ENCODE data around the gene ARHGEF28.

DNA sequence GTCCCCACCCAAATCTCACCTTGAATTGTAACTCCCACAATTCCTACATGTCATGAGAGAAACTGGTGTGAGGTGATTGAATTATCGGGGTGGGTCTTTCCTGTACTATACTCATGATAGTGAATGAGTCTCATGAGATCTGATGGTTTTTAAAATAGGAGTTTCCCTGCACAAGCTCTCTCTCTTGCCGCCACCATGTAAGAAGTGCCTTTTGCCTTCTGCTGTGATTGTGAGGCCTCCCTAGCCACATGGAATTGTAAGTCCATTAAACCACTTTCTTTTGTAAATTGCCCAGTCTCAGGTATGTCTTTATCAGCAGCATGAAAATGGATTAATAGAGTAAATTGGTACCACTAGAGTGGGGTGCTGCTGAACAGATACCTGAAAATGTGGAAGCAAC lies 140.9 kb downstream of the ARHGEF28 start:
- no peak for TF ChIP-seq PML (IDR thresholded peaks at IDR 0.05; ENCODE audit: low read length)
- TF ChIP-seq, protein P1, sequence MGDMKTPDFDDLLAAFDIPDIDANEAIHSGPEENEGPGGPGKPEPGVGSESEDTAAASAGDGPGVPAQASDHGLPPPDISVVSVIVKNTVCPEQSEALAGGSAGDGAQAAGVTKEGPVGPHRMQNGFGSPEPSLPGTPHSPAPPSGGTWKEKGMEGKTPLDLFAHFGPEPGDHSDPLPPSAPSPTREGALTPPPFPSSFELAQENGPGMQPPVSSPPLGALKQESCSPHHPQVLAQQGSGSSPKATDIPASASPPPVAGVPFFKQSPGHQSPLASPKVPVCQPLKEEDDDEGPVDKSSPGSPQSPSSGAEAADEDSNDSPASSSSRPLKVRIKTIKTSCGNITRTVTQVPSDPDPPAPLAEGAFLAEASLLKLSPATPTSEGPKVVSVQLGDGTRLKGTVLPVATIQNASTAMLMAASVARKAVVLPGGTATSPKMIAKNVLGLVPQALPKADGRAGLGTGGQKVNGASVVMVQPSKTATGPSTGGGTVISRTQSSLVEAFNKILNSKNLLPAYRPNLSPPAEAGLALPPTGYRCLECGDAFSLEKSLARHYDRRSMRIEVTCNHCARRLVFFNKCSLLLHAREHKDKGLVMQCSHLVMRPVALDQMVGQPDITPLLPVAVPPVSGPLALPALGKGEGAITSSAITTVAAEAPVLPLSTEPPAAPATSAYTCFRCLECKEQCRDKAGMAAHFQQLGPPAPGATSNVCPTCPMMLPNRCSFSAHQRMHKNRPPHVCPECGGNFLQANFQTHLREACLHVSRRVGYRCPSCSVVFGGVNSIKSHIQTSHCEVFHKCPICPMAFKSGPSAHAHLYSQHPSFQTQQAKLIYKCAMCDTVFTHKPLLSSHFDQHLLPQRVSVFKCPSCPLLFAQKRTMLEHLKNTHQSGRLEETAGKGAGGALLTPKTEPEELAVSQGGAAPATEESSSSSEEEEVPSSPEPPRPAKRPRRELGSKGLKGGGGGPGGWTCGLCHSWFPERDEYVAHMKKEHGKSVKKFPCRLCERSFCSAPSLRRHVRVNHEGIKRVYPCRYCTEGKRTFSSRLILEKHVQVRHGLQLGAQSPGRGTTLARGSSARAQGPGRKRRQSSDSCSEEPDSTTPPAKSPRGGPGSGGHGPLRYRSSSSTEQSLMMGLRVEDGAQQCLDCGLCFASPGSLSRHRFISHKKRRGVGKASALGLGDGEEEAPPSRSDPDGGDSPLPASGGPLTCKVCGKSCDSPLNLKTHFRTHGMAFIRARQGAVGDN (IDR thresholded peaks at IDR 0.05) = no peak
- TF ChIP-seq, protein P2, sequence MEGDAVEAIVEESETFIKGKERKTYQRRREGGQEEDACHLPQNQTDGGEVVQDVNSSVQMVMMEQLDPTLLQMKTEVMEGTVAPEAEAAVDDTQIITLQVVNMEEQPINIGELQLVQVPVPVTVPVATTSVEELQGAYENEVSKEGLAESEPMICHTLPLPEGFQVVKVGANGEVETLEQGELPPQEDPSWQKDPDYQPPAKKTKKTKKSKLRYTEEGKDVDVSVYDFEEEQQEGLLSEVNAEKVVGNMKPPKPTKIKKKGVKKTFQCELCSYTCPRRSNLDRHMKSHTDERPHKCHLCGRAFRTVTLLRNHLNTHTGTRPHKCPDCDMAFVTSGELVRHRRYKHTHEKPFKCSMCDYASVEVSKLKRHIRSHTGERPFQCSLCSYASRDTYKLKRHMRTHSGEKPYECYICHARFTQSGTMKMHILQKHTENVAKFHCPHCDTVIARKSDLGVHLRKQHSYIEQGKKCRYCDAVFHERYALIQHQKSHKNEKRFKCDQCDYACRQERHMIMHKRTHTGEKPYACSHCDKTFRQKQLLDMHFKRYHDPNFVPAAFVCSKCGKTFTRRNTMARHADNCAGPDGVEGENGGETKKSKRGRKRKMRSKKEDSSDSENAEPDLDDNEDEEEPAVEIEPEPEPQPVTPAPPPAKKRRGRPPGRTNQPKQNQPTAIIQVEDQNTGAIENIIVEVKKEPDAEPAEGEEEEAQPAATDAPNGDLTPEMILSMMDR (IDR thresholded peaks at IDR 0.05 in 2 of 3, conservative IDR thresholded peaks at IDR 0.05 in 1 of 3; ENCODE audit: control insufficient read depth in 2 of 3, extremely low read depth in 1 of 3, insufficient read depth in 1 of 3, low read depth in 3 of 3, low read length in 3 of 3) = no peak
- TF ChIP-seq POLR2AphosphoS5 (IDR thresholded peaks at IDR 0.05; ENCODE audit: low read length) = no peak
- no peak for TF ChIP-seq NRF1 (conservative IDR thresholded peaks at IDR 0.05; ENCODE audit: low read depth, low read length)
- no peak for TF ChIP-seq POLR2A (IDR thresholded peaks at IDR 0.05; ENCODE audit: low read depth, low read length)
- no peak for TF ChIP-seq EZH2 (IDR thresholded peaks at IDR 0.05; ENCODE audit: borderline replicate concordance, control insufficient read depth, low read depth, low read length)
- no peak for TF ChIP-seq SIX5 (IDR thresholded peaks at IDR 0.05; ENCODE audit: low read depth, low read length, severe bottlenecking)
- no peak for TF ChIP-seq CBX5 (IDR thresholded peaks at IDR 0.05; ENCODE audit: low read depth)
- TF ChIP-seq ZSCAN29 (IDR thresholded peaks at IDR 0.05) = no peak
- TF ChIP-seq NFYA (IDR thresholded peaks at IDR 0.05; ENCODE audit: borderline replicate concordance, low read depth, low read length) = no peak
- TF ChIP-seq GABPA (IDR thresholded peaks at IDR 0.05; ENCODE audit: low read depth) = no peak

Measured in GM12878 (cell line).